Measurements from ENCODE around the gene DTNB.

DTNB gene

GRCh38 chr2:25361261-25362048 is 311.9 kb downstream of the DTNB start:
- no peak for DNase-seq

- DNase-seq: no peak
Observed at GRCh38 chr2:25358836-25359235, 314.5 kb downstream of the DTNB start.

- no peak for DNase-seq
Observed at GRCh38 chr2:25358249-25358815, 315.0 kb downstream of the DTNB start.

- no peak for DNase-seq
Observed at GRCh38 chr2:25356088-25356487, 317.3 kb downstream of the DTNB start.

- DNase-seq: no peak
Observed at GRCh38 chr2:25355270-25355669, 318.1 kb downstream of the DTNB start.

GRCh38 chr2:25354116-25354515 is 319.3 kb downstream of the DTNB start:
- no peak for DNase-seq

GRCh38 chr2:25349397-25349796 is 324.0 kb downstream of the DTNB start:
- no peak for DNase-seq

GRCh38 chr2:25347846-25348245 is 325.5 kb downstream of the DTNB start:
- no peak for DNase-seq

- peak; percentile 48 for DNase-seq
Observed at GRCh38 chr2:25347205-25347815, 326.1 kb downstream of the DTNB start.

- DNase-seq: no peak
Observed at GRCh38 chr2:25343187-25343825, 330.1 kb downstream of the DTNB start.

GRCh38 chr2:25342372-25343186 is 330.8 kb downstream of the DTNB start:
- peak; percentile 84 for DNase-seq

GRCh38 chr2:25341753-25342371 is 331.5 kb downstream of the DTNB start, which contains the start of gene DNMT3A:
DNMT3A (minus strand) TSS chr2:25341925; CDS start chr2:25313984, 27,941 bp downstream.
- peak; percentile 64 for DNase-seq

- DNase-seq: peak; percentile 42
Observed at GRCh38 chr2:25341011-25341727, 332.2 kb downstream of the DTNB start.

- DNase-seq: peak; percentile 24
Observed at GRCh38 chr2:25340181-25340921, 333.0 kb downstream of the DTNB start.

- no peak for DNase-seq
Observed at GRCh38 chr2:25339791-25340180, 333.6 kb downstream of the DTNB start.

- DNase-seq: no peak
Observed at GRCh38 chr2:25339211-25339674, 334.1 kb downstream of the DTNB start.

- DNase-seq: no peak
Observed at GRCh38 chr2:25338401-25338800, 335.0 kb downstream of the DTNB start.

- no peak for DNase-seq
Observed at GRCh38 chr2:25337891-25338290, 335.5 kb downstream of the DTNB start.

- DNase-seq: no peak
Observed at GRCh38 chr2:25337276-25337675, 336.1 kb downstream of the DTNB start.

GRCh38 chr2:25336383-25336841 is 337.0 kb downstream of the DTNB start:
- DNase-seq: no peak

GRCh38 chr2:25335971-25336370 is 337.4 kb downstream of the DTNB start:
- DNase-seq: no peak
